ENCODE results near the gene TUFM.
A peak's percentile ranks its signal among the peaks of the same experiment; 100 is the strongest.
"Not testable (repeated sequence)": the region's sequence is repeated elsewhere in the genome, so short reads cannot be mapped to it uniquely, and the experiment has no call there.

The TUFM gene

GRCh38 chr16:28884045-28884444 lies 37.9 kb upstream of the TUFM start:
- CTCF ChIA-PET, result no interaction called here
- no peak overlapping the region for H3K27ac ChIP-seq
- POLR2A ChIA-PET (ENCODE audit: low non-redundant PET), result no interaction called here
- no peak for DNase-seq (ENCODE audit: low spot score)
- no peak for TF ChIP-seq CTCF (conservative IDR thresholded peaks at IDR 0.05; ENCODE audit: low read depth)

GRCh38 chr16:28883221-28883996 lies 37.3 kb upstream of the TUFM start:
- ChIA-PET CTCF (interaction anchor here (0.9 to 1.4 kb wide), 2 partner anchors 10 to 20 kb away, joined by 3 to 4 read pairs; no protein-coding TSS in a partner anchor), POLR2A (ENCODE audit: low non-redundant PET) (no interaction called here)
- no peak for TF ChIP-seq CTCF (conservative IDR thresholded peaks at IDR 0.05; ENCODE audit: low read depth)
- DNase-seq (ENCODE audit: low spot score), result no peak
- H3K27ac ChIP-seq, result no peak overlapping the region

GRCh38 chr16:28882551-28883160 lies 36.5 kb upstream of the TUFM start:
- ChIA-PET POLR2A (ENCODE audit: low non-redundant PET) (no interaction called here), CTCF (interaction anchor here (0.9 to 1.4 kb wide), 2 partner anchors 9 to 21 kb away, joined by 3 to 4 read pairs; no protein-coding TSS in a partner anchor)
- TF ChIP-seq CTCF (conservative IDR thresholded peaks at IDR 0.05; ENCODE audit: low read depth), result no peak
- H3K27ac ChIP-seq, result no peak overlapping the region
- DNase-seq (ENCODE audit: low spot score), result no peak

DNA sequence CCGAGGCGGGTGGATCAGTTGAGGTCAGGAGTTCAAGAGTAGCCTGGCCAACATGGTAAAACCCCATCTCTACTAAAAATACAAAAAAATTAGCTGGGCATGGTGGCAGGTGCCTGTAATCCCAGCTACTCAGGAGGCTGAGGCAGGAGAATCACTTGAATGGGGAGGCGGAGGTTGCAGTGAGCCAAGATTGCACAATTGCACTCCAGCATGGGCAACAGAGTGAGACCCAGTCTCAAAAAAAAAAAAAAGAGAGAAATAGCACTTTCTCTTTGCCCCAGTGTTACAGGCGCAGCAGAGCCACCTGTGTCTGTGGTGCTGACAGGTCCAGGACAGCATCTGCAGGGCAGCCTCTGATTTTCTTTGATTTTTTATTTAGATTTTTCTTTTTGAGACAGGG lies 35.4 kb upstream of the TUFM start:
- CTCF ChIA-PET; H3K27ac ChIP-seq; DNase-seq (ENCODE audit: low spot score); POLR2A ChIA-PET (ENCODE audit: low non-redundant PET): not testable (repeated sequence)

DNA sequence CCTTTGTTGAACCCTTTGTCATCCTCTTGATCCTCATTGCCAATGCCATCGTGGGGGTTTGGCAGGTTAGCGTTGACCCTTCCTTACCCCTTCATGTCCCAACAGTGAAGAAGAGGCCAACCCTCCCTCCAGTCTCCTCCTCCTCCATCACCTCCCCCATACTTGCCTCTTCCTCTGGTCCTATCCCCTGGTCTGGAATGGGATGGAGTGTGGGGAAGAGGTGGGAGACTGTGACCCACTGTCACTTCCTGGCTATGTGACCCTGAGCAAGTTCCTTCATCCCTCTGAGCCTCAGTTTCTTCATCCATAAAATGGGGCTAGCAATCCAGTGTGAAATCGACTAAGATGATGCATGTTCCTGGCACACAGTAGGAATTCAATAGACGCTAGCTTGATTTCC lies 34.8 kb upstream of the TUFM start:
- ChIA-PET POLR2A (ENCODE audit: low non-redundant PET) (no interaction called here), CTCF (interaction anchor here (1.7 kb wide), 1 partner anchor 64 kb away, joined by 6 read pairs; no protein-coding TSS in a partner anchor)
- no peak for DNase-seq (ENCODE audit: low spot score)
- H3K27ac ChIP-seq, result peak overlapping the region; percentile 86
- TF ChIP-seq CTCF (conservative IDR thresholded peaks at IDR 0.05; ENCODE audit: low read depth), result no peak

DNA sequence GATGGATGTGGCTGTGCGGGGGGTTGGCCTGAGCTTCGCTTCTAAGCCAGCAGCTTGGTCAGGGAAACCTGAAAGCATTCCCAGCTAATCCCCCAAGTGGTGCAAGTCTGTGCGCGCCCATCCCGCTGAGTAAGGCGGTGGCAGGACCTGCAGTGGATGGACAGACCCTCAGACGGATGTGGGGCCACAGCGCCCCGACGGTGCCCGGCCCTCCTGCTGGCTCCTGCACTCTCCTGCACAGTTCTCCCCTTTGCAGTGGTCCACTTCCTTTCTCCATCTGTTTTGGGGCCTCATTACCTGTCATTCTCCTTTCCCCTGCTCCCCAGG lies 34.4 kb upstream of the TUFM start:
- H3K27ac ChIP-seq, result peak overlapping the region; percentile 86
- no peak for TF ChIP-seq CTCF (conservative IDR thresholded peaks at IDR 0.05; ENCODE audit: low read depth)
- no peak for DNase-seq (ENCODE audit: low spot score)
- ChIA-PET CTCF (interaction anchor here (1.7 kb wide), 1 partner anchor 64 kb away, joined by 6 read pairs; no protein-coding TSS in a partner anchor), POLR2A (ENCODE audit: low non-redundant PET) (no interaction called here)
